ENCODE measurements around the gene ATF7.
A peak's percentile ranks its signal among the peaks of the same experiment; 100 is the strongest.

Gene ATF7

GRCh38 chr12:53626702-53627169 lies 554 bp upstream of the ATF7 start:
- H3K9me3 ChIP-seq (ENCODE audit: control insufficient read depth, insufficient read depth, low read length) = no peaks in the 10 kb centered on the region
- no peak overlapping the region for H3K9ac ChIP-seq (ENCODE audit: low read depth, low read length)
- H3K27me3 ChIP-seq (ENCODE audit: control insufficient read depth, insufficient read depth, low read length) = no peaks in the 10 kb centered on the region
- no peaks in the 10 kb centered on the region for H3K36me3 ChIP-seq (ENCODE audit: control insufficient read depth, insufficient read depth, low read length)
- H3K4me3 ChIP-seq (ENCODE audit: low read depth, low read length) = peak overlapping the region; percentile 97
- peaks cover 7% of the 10 kb centered on the region for H3K4me1 ChIP-seq (ENCODE audit: control insufficient read depth, insufficient read depth, low read length)

GRCh38 chr12:53625373-53625945 lies 723 bp downstream of the ATF7 start:
- H3K36me3 ChIP-seq (ENCODE audit: control insufficient read depth, insufficient read depth, low read length) = no peaks in the 10 kb centered on the region
- peaks cover 7% of the 10 kb centered on the region for H3K4me1 ChIP-seq (ENCODE audit: control insufficient read depth, insufficient read depth, low read length)
- H3K9me3 ChIP-seq (ENCODE audit: control insufficient read depth, insufficient read depth, low read length) = no peaks in the 10 kb centered on the region
- H3K27me3 ChIP-seq (ENCODE audit: control insufficient read depth, insufficient read depth, low read length) = no peaks in the 10 kb centered on the region
- H3K9ac ChIP-seq (ENCODE audit: low read depth, low read length) = peak overlapping the region; percentile 26
- peak overlapping the region; percentile 97 for H3K4me3 ChIP-seq (ENCODE audit: low read depth, low read length)

GRCh38 chr12:53624956-53625355 lies 1.2 kb downstream of the ATF7 start:
- Histone ChIP-seq H3K27me3 (ENCODE audit: control insufficient read depth, insufficient read depth, low read length) (no peaks in the 10 kb centered on the region), H3K9me3 (ENCODE audit: control insufficient read depth, insufficient read depth, low read length) (no peaks in the 10 kb centered on the region), H3K4me3 (ENCODE audit: low read depth, low read length) (peak overlapping the region; percentile 97), H3K4me1 (ENCODE audit: control insufficient read depth, insufficient read depth, low read length) (peaks cover 7% of the 10 kb centered on the region), H3K9ac (ENCODE audit: low read depth, low read length) (peak overlapping the region; percentile 26), H3K36me3 (ENCODE audit: control insufficient read depth, insufficient read depth, low read length) (no peaks in the 10 kb centered on the region)

DNA sequence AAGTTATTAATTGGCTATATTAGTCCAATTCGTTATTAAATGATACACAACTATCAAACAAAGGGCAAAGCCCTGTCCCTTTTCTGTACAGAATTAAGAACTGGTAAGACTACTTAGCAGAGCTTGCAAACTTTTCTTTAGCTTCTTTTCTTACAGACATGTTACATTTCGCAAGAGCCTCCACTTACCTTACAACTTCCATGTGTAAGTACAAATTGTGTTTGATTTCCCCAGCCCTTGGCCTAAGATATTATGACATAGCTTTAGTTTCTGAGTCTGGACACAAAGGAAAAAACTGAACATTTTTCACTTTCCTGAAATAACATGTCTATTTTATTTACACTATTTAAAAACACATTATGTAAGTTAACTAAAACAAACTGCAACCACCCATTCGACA lies 1.7 kb downstream of the ATF7 start:
- H3K4me3 ChIP-seq (ENCODE audit: low read depth, low read length) = no peak overlapping the region
- H3K9ac ChIP-seq (ENCODE audit: low read depth, low read length) = no peak overlapping the region
- H3K36me3 ChIP-seq (ENCODE audit: control insufficient read depth, insufficient read depth, low read length) = no peaks in the 10 kb centered on the region
- no peaks in the 10 kb centered on the region for H3K27me3 ChIP-seq (ENCODE audit: control insufficient read depth, insufficient read depth, low read length)
- H3K9me3 ChIP-seq (ENCODE audit: control insufficient read depth, insufficient read depth, low read length) = no peaks in the 10 kb centered on the region
- peaks cover 7% of the 10 kb centered on the region for H3K4me1 ChIP-seq (ENCODE audit: control insufficient read depth, insufficient read depth, low read length)

GRCh38 chr12:53623548-53624385 lies 2.4 kb downstream of the ATF7 start:
- no peaks in the 10 kb centered on the region for H3K9me3 ChIP-seq (ENCODE audit: control insufficient read depth, insufficient read depth, low read length)
- no peak overlapping the region for H3K9ac ChIP-seq (ENCODE audit: low read depth, low read length)
- H3K36me3 ChIP-seq (ENCODE audit: control insufficient read depth, insufficient read depth, low read length) = no peaks in the 10 kb centered on the region
- no peaks in the 10 kb centered on the region for H3K27me3 ChIP-seq (ENCODE audit: control insufficient read depth, insufficient read depth, low read length)
- H3K4me1 ChIP-seq (ENCODE audit: control insufficient read depth, insufficient read depth, low read length) = peaks cover 7% of the 10 kb centered on the region
- H3K4me3 ChIP-seq (ENCODE audit: low read depth, low read length) = no peak overlapping the region

DNA sequence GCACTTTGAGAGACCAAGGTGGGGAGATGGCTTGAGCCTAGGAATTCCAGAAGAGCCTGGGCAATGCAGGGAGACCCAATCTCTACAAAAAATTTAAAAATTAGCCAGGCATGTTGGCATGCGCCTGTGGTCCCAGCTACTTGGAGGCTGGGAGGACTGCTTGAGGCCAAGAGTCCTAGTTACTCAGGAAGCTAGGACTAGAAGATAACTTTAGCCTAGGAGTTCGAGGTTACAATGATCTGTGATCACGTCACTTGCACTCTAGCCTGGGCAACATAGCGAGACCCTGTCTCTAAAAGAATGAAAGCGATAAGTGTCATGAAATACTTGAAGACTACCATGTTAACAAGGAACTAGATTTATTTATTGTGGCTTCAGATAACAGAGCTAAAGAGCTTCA lies 3.5 kb downstream of the ATF7 start:
- no peaks in the 10 kb centered on the region for H3K27me3 ChIP-seq (ENCODE audit: control insufficient read depth, insufficient read depth, low read length)
- H3K9me3 ChIP-seq (ENCODE audit: control insufficient read depth, insufficient read depth, low read length) = no peaks in the 10 kb centered on the region
- H3K9ac ChIP-seq (ENCODE audit: low read depth, low read length) = no peak overlapping the region
- H3K4me1 ChIP-seq (ENCODE audit: control insufficient read depth, insufficient read depth, low read length) = peaks cover 7% of the 10 kb centered on the region
- H3K36me3 ChIP-seq (ENCODE audit: control insufficient read depth, insufficient read depth, low read length) = no peaks in the 10 kb centered on the region
- no peak overlapping the region for H3K4me3 ChIP-seq (ENCODE audit: low read depth, low read length)

DNA sequence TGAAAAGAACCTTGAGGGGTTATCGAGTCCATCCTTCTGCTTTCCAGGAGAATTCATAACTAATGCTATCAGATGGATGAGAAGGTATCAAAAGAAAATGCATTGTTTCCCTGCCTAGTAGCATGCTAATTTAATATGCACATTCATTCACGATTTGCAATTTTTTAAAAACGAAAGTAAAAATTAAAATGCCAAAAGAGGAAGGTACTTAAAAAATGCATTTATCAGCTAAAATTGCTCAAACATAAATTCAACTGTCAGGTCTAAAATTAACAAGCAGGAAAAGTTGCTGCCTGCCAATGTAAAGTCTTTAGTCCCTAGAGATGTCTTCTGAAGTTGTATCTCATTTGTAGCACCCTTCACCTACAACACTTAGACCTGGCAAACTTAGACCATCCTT lies 7.9 kb downstream of the ATF7 start:
- Histone ChIP-seq H3K36me3 (ENCODE audit: control insufficient read depth, insufficient read depth, low read length) (no peaks in the 10 kb centered on the region), H3K4me3 (ENCODE audit: low read depth, low read length) (no peak overlapping the region), H3K27me3 (ENCODE audit: control insufficient read depth, insufficient read depth, low read length) (no peaks in the 10 kb centered on the region), H3K9ac (ENCODE audit: low read depth, low read length) (no peak overlapping the region), H3K4me1 (ENCODE audit: control insufficient read depth, insufficient read depth, low read length) (no peaks in the 10 kb centered on the region), H3K9me3 (ENCODE audit: control insufficient read depth, insufficient read depth, low read length) (no peaks in the 10 kb centered on the region)

DNA sequence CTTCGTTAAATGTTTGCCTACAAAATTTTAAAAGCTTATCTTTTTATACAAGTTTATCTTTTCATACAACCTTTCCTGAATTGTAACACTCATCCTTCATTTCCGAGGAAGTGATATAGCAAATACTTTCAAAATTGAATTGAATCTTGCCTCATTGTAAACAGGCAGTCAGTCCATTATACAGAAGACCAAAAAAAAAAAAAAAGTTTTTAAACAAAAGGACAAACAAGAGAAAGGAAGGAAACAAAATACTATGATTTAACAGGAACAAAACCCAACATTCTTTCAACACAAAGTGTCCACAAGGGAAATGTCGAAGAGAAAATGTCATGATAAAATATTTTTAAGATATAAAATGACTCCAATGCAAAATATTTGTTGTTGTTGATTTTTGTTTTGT lies 8.5 kb downstream of the ATF7 start:
- Histone ChIP-seq H3K27me3 (ENCODE audit: control insufficient read depth, insufficient read depth, low read length) (no peaks in the 10 kb centered on the region), H3K36me3 (ENCODE audit: control insufficient read depth, insufficient read depth, low read length) (no peaks in the 10 kb centered on the region), H3K9me3 (ENCODE audit: control insufficient read depth, insufficient read depth, low read length) (no peaks in the 10 kb centered on the region), H3K9ac (ENCODE audit: low read depth, low read length) (no peak overlapping the region), H3K4me1 (ENCODE audit: control insufficient read depth, insufficient read depth, low read length) (no peaks in the 10 kb centered on the region), H3K4me3 (ENCODE audit: low read depth, low read length) (no peak overlapping the region)

DNA sequence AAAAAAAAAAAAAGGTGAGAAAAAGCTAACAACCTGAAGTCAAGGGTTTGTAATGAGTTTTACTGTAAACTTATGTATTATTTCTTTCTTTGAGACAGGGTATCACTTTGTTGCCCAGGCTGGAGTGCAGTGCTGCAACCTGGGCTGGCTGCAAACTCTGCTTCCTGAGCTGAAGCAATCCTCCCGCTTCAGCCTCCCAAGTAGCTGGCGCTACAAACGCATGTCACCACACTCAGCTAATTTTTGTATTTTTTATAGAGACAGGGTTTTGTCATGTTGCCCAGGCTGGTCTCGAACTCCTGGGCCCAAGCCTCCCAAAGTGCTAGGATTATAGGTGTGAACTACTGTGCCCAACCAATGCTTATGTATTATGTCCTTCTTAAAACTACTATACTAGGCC lies 9.2 kb downstream of the ATF7 start:
- no peaks in the 10 kb centered on the region for H3K27me3 ChIP-seq (ENCODE audit: control insufficient read depth, insufficient read depth, low read length)
- no peak overlapping the region for H3K9ac ChIP-seq (ENCODE audit: low read depth, low read length)
- no peak overlapping the region for H3K4me3 ChIP-seq (ENCODE audit: low read depth, low read length)
- H3K9me3 ChIP-seq (ENCODE audit: control insufficient read depth, insufficient read depth, low read length) = no peaks in the 10 kb centered on the region
- no peaks in the 10 kb centered on the region for H3K36me3 ChIP-seq (ENCODE audit: control insufficient read depth, insufficient read depth, low read length)
- H3K4me1 ChIP-seq (ENCODE audit: control insufficient read depth, insufficient read depth, low read length) = no peaks in the 10 kb centered on the region

DNA sequence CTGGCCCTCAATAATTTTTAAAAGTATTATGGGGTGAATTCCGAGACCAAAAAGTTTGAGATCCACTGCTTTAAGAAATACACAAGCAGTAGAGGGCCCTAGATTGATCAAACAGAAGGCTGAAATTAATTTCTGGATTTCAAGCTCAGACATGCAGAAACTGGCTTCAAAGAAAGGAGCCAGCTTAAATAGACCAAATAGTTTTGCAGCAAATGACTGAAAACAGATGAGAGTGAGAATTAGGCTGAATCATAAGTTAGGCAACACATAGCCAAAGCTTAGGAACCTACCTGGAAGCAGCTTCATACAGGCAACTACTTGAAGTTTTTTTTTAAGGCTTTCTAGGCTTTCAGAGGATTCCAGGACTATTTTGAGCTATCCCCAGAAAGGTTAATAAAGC lies 12.4 kb downstream of the ATF7 start:
- no peaks in the 10 kb centered on the region for H3K9me3 ChIP-seq (ENCODE audit: control insufficient read depth, insufficient read depth, low read length)
- no peaks in the 10 kb centered on the region for H3K36me3 ChIP-seq (ENCODE audit: control insufficient read depth, insufficient read depth, low read length)
- H3K4me3 ChIP-seq (ENCODE audit: low read depth, low read length) = no peak overlapping the region
- H3K9ac ChIP-seq (ENCODE audit: low read depth, low read length) = no peak overlapping the region
- H3K27me3 ChIP-seq (ENCODE audit: control insufficient read depth, insufficient read depth, low read length) = no peaks in the 10 kb centered on the region
- H3K4me1 ChIP-seq (ENCODE audit: control insufficient read depth, insufficient read depth, low read length) = no peaks in the 10 kb centered on the region

DNA sequence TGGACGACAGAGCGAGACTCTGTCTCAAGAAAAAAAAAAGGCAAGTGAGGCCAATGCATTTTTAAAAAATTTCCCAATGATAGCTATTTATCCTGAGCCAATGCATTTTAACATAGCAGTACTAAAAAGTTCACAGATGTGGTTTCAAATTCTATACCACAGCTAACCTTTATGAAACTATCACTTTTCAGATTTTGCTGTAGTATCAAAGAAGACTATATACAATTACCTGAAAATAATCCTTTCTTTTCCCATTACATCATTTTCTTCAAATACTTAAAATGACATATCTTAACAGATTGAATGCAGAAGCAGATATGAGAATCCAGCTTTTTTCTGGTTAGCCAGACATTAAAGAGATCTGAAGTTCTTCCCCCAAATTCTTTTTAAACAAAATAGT lies 13.2 kb downstream of the ATF7 start:
- Histone ChIP-seq H3K9ac (ENCODE audit: low read depth, low read length) (no peak overlapping the region), H3K4me1 (ENCODE audit: control insufficient read depth, insufficient read depth, low read length) (no peaks in the 10 kb centered on the region), H3K36me3 (ENCODE audit: control insufficient read depth, insufficient read depth, low read length) (no peaks in the 10 kb centered on the region), H3K27me3 (ENCODE audit: control insufficient read depth, insufficient read depth, low read length) (no peaks in the 10 kb centered on the region), H3K4me3 (ENCODE audit: low read depth, low read length) (no peak overlapping the region), H3K9me3 (ENCODE audit: control insufficient read depth, insufficient read depth, low read length) (no peaks in the 10 kb centered on the region)

- Histone ChIP-seq H3K9me3 (ENCODE audit: control insufficient read depth, insufficient read depth, low read length) (no peaks in the 10 kb centered on the region), H3K27me3 (ENCODE audit: control insufficient read depth, insufficient read depth, low read length) (no peaks in the 10 kb centered on the region), H3K36me3 (ENCODE audit: control insufficient read depth, insufficient read depth, low read length) (no peaks in the 10 kb centered on the region)
Measured at GRCh38 chr12:53611304-53611703, 14.9 kb downstream of the ATF7 start.

More at GRCh38 chr12:53611304-53611703, 14.9 kb downstream of the ATF7 start:
- H3K4me3 ChIP-seq (ENCODE audit: low read depth, low read length) = no peak overlapping the region
- H3K9ac ChIP-seq (ENCODE audit: low read depth, low read length) = no peak overlapping the region
- no peaks in the 10 kb centered on the region for H3K4me1 ChIP-seq (ENCODE audit: control insufficient read depth, insufficient read depth, low read length)
